HG02970 (cell line): ENCODE data around the gene CDHR5.

Experiments used
- ATAC-seq: cut with Tn5 transposase; IDR thresholded peaks from one replicate; pipeline ENCODE4 v1.9.1; 2021; ENCODE audit warnings: mild to moderate bottlenecking, moderate library complexity, moderate number of reproducible peaks; ENCODE audit not compliant: unreplicated experiment, low FRiP score

CDHR5 gene

DNA sequence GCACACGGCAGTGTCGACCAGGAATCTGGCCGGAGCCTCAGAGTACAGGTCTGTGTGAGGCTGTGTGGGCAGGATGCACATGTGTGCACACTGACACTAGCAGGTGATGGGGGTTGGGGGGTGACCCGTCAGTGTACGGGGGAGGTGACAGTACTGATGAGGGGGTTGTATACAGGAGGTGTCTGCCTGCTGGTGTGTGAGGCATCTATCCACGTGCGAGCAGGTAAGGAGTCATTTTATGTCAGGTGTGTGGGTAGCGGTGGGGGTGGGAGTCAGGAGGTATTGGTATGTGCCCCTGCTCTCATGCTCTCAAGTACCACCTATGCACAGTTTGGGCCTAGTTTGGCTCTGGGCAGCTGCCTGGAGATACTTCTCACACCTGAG is 53.0 kb downstream of the CDHR5 start:
- ATAC-seq, result no peak

DNA sequence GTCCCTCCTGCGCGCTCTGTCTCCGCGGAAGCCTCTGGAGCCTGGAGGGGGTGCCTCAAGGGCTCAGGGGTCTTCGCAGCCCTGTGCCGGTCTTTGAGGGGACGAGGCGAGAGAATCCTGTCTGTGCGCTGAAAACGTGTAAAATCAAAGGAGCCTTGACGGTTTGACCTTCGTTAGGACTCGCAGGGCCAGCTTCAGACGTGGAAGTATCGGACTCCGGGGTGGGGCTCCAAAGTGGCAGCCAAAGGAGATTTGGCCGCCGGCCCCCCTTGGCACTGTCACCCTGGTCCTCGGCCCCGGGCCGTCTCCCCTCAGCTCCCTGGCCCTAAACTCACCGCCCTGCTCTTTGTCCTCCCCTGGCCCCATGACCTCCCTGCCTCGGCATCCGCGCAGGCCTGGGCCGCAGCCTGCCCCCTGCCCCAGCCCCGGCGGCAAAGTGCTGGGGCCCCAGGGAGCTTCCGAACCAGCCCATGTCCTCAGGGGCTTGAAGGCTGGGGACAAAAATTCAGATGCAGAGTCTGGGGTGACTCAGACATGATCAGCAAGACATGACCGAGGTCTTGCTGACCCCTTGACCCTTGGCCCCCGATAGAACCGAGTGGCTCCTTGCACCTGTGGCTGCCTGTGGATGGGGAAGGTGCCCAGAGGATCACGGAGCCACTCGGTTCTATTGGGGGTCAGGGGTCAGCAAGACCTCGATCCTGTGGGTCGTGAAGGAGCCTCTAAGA is 55.4 kb downstream of the CDHR5 start:
- ATAC-seq, result no peak

DNA sequence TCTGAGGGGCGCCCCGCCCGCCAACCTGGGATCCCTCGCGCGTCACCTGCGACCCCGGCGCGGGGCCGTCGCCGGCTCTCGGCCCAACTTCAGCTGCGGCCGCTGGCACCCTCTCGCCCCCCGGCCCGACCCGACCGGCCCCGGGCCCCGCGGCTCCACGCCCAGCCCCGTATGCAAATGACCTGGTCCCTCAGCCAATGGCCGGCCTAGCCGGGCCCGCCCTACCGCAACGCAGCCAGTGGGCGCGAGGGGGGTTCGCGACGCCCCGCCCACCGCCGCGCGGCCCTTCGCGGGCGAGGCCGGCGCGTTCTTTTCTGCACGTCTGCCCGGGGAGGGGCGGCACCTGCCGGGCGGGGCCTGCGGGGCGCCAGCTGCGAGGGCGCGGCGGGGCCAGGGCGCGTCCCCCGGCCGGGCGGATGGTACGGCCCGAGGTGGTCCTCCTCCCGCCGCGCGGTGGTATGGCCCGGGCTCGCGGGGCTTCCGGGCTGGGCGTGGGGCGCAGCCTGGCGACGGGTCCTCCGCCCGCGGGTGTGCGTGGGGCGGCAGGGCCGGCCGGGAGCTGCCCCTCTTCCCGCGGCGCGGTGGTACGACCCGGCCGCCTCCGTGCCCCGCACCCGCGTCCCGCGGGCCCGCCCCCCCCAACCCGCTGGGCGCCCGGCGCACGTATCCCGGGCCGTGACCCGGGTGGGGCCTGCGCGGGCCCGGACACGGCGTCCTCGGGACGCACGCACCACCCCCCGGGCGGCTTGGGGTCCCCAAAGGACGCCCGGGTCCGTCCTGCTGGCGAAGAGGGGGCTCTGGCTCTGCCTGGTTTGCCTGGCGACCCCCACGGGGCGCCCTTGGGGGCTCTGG is 56.2 kb downstream of the CDHR5 start:
- peak; percentile 82 for ATAC-seq

DNA sequence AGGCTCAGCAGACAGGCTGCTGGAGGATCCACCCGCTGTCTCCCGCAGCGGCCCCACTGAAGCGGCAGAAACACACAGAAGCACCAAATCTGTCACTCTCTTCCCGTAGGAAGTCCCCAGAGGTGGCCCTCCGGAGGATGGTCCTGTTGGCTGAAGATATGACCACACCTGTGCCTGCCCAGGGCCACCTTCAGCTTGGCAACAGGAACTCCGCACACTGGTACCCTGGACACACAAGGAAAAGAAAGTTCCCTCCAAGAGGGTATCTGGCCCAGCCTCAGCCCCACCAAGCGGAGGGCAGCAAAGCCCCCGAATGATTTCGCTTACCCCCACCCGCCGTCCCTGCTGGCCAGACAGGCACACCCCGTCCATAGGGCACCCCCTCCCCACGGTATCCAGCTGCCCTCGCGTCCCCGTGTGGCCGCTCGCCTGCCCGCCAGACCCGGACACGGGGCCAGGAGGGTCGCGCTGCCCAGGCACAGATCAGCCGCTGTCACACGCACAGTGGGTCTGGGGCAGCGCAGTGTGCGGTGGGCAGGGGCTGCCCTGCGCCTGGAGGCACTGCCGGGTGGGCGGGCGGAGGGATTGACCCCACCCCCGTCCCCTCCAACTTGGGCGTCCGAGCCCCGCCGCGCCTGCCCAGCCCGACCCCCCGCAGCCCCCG is 57.0 kb downstream of the CDHR5 start:
- ATAC-seq, result no peak

DNA sequence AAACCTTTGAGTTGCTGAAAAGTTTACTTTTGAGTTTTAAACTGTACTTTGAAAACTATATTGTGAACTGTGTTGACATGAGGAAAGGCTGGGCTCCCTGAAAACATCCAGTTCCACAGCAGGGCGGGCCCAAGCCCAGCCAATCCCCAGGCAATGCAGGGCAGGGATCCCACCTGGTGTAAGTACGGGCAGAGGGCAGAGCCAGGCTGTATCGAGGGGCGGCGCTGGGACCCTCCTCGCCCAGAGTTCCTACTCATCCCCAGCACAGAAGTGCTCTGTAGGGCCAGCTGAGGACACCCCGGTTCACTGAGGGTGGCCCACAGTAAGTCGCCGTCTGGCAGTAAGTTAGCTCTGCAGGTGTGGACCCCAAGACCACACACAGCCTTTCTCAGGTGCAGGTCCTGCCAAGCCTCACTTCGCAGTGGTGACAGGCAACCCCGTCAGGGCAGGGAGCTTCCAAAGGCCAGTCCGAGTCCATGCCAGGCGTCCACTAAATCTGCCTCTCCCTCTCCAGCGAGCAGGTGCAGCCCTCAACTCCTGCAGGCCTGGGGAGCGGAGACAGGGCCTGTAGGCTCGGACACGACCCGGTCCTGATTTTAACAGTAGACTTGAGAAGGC is 57.6 kb downstream of the CDHR5 start:
- no peak for ATAC-seq
